HCT116 (cell line): Measurements from ENCODE around the gene MAP4. TPM values are rescaled to one million over a fixed set of nuclear protein-coding genes. Genes with fewer than 3 reads are reported as not detected.

Source experiments
- ATAC-seq: fragments of 200-7000 bp; cut with Tn5 transposase; 2 replicates; pipeline ENCODE4 v1.9.1; 2020; ENCODE audit warnings: mild to moderate bottlenecking, moderate library complexity
- BruUV-seq: library from RNA; stranded (reverse); fragments of 400-500 nt; replicated peaks from 2 replicates; lab custom pipeline; 2021; lab: Mats Ljungman, UMichigan
- CTCF ChIA-PET: fragments of 300-600 bp; sonication (Branson Sonifier 250); formaldehyde crosslinking; loops from one replicate; lab custom pipeline; 2021; ENCODE audit warnings: antibody characterized with exemption; lab: Charles Lee
- POLR2A ChIA-PET: fragments of 300-600, 350-600 bp; sonication (Branson Sonifier 250); formaldehyde crosslinking; loops from one replicate; lab custom pipeline; 2021; ENCODE audit warnings: antibody characterized with exemption; lab: Charles Lee
- RAD21 ChIA-PET, 2 experiments: fragments of 300-600 bp; sonication (Branson Sonifier 250); formaldehyde crosslinking; loops; one replicate each; lab custom pipeline; 2023; ENCODE audit warnings: low total read pairs in 2 of 2; ENCODE audit not compliant: uncharacterized antibody in 2 of 2, unreplicated experiment in 2 of 2, low non-redundant PET in 1 of 2; lab: Charles Lee
- DNase-seq: peaks from one replicate; pipeline ENCODE4 v3.0.0-alpha.2; 2010; ENCODE audit warnings: low read depth, low spot score
- H2AFZ ChIP-seq: fragments of 200-600 bp; shearing (Covaris generic), sonication (generic); 2 replicates; pipeline ENCODE4 v1.6.1; 2017; ENCODE audit warnings: low read depth, mixed run types, mixed read lengths, antibody characterized with exemption, low read length; ENCODE audit not compliant: poor library complexity, severe bottlenecking
- H3K27ac ChIP-seq: 2 replicates; pipeline ENCODE4 v1.5.1; 2012; ENCODE audit warnings: low read depth, low read length
- H3K27me3 ChIP-seq: fragments of 200-600 bp; sonication (generic); 2 replicates; pipeline ENCODE4 v1.6.1; 2016; ENCODE audit warnings: mixed run types, low read length, mixed read lengths; ENCODE audit not compliant: insufficient read depth
- H3K36me3 ChIP-seq, 2 experiments: fragments of 200-500 bp in 1 of 2; fragments of 200-600 bp in 1 of 2; sonication (Bioruptor generic) in 1 of 2; sonication (generic) in 1 of 2; 2 replicates each; pipeline versions ENCODE4 v1.5.1 to v1.6.1; 2014 to 2016; ENCODE audit warnings: low read length in 2 of 2, inconsistent platforms in 1 of 2, mixed read lengths in 1 of 2, mixed run types in 1 of 2; ENCODE audit not compliant: insufficient read depth in 2 of 2, control insufficient read depth in 1 of 2
- H3K4me1 ChIP-seq, 2 experiments: fragments of 200-600 bp in 1 of 2; sonication (generic) in 1 of 2; 2 replicates each; pipeline versions ENCODE4 v1.5.1 to v1.6.1; 2012 to 2017; ENCODE audit warnings: low read length in 2 of 2, inconsistent platforms in 1 of 2, mild to moderate bottlenecking in 1 of 2, mixed read lengths in 1 of 2, mixed run types in 1 of 2, moderate library complexity in 1 of 2; ENCODE audit not compliant: insufficient read depth in 2 of 2, control insufficient read depth in 1 of 2
- H3K4me2 ChIP-seq: fragments of 200-600 bp; sonication (generic); 2 replicates; pipeline ENCODE4 v1.6.1; 2017; ENCODE audit warnings: mixed run types, low read length, mixed read lengths
- H3K4me3 ChIP-seq, 2 experiments: fragments of 200-600 bp in 1 of 2; sonication (generic) in 1 of 2; replicated peaks in 1 of 2; 2 replicates each; pipeline ENCODE4 v1.5.1; 2011 to 2016; ENCODE audit warnings: low read length in 2 of 2, control low read depth in 1 of 2, low read depth in 1 of 2, mild to moderate bottlenecking in 1 of 2, mixed read lengths in 1 of 2, mixed run types in 1 of 2
- H3K79me2 ChIP-seq: fragments of 200-600 bp; sonication (generic); 2 replicates; pipeline ENCODE4 v1.6.1; 2017; ENCODE audit warnings: mild to moderate bottlenecking, mixed run types, low read length, moderate library complexity, mixed read lengths; ENCODE audit not compliant: insufficient read depth
- H3K9ac ChIP-seq: fragments of 200-600 bp; sonication (generic); 2 replicates; pipeline ENCODE4 v1.6.1; 2016; ENCODE audit warnings: low read length, mixed read lengths
- H3K9me2 ChIP-seq: fragments of 200-600 bp; sonication (generic), shearing (Covaris generic); 2 replicates; pipeline ENCODE4 v1.6.1; 2017; ENCODE audit warnings: mixed run types, mild to moderate bottlenecking, moderate library complexity; ENCODE audit not compliant: insufficient read depth
- H3K9me3 ChIP-seq, 2 experiments: fragments of 200-500 bp in 1 of 2; fragments of 200-600 bp in 1 of 2; sonication (Bioruptor generic) in 1 of 2; sonication (generic) in 1 of 2; 2 replicates each; pipeline ENCODE4 v1.6.1; 2014 to 2017; ENCODE audit warnings: low read length in 2 of 2, mixed read lengths in 2 of 2, inconsistent platforms in 1 of 2, low read depth in 1 of 2, mild to moderate bottlenecking in 1 of 2, mixed run types in 1 of 2, moderate library complexity in 1 of 2; ENCODE audit not compliant: control insufficient read depth in 1 of 2, insufficient read depth in 1 of 2
- H4K20me1 ChIP-seq: fragments of 200-600 bp; sonication (generic), shearing (Covaris generic); 2 replicates; pipeline ENCODE4 v1.6.1; 2017; ENCODE audit warnings: mixed run types, mild to moderate bottlenecking, moderate library complexity; ENCODE audit not compliant: insufficient read depth
- CBX3 ChIP-seq: IDR thresholded peaks from 2 replicates; pipeline ENCODE4 v1.6.1; 2012; ENCODE audit warnings: low read depth
- CEBPB ChIP-seq: IDR thresholded peaks from 2 replicates; pipeline ENCODE4 v1.6.1; 2012; ENCODE audit warnings: low read depth
- EGR1 ChIP-seq: IDR thresholded peaks from 2 replicates; pipeline ENCODE4 v1.6.1; 2012; ENCODE audit warnings: low read depth
- EZH2 ChIP-seq: fragments of 200-600 bp; sonication (generic); IDR thresholded peaks from 2 replicates; pipeline ENCODE4 v1.6.1; 2017; ENCODE audit warnings: antibody characterized with exemption, mixed run types
- POLR2A ChIP-seq: IDR thresholded peaks from 2 replicates; pipeline ENCODE4 v1.7.0; 2011; ENCODE audit warnings: borderline replicate concordance; ENCODE audit not compliant: insufficient read depth, insufficient read length; ENCODE audit errors: extremely low read depth
- POLR2AphosphoS5 ChIP-seq: IDR thresholded peaks from 2 replicates; pipeline ENCODE4 v1.6.1; 2011; ENCODE audit warnings: mild to moderate bottlenecking, low read depth, low read length, moderate library complexity
- RAD21 ChIP-seq: IDR thresholded peaks from 2 replicates; pipeline ENCODE4 v1.6.1; 2012; ENCODE audit warnings: low read depth, mild to moderate bottlenecking
- TCF7L2 ChIP-seq: IDR thresholded peaks from 2 replicates; pipeline ENCODE4 v1.7.0; 2011; ENCODE audit warnings: borderline replicate concordance, inconsistent platforms; ENCODE audit not compliant: insufficient read depth, insufficient read length; ENCODE audit errors: extremely low read depth
- intact Hi-C: fragments of 100-400 bp; cut with micrococcal nuclease; formaldehyde crosslinking; loops from 2 replicates; pipeline ENCODE4 v1.10.0; 2022
- total RNA-seq: library from RNA; stranded (reverse); gene quantifications from one replicate; pipeline ENCODE4 v1.2.1, GENCODE V29; 2021; ENCODE audit not compliant: unreplicated experiment
- TF ChIP-seq, protein P1 (sequence below), 3 experiments: fragments of 200-600 bp in 1 of 3; sonication (generic) in 1 of 3; IDR thresholded peaks in 2 of 3; conservative IDR thresholded peaks in 1 of 3; 2 replicates each; pipeline ENCODE4 v1.5.1; 2012 to 2017; ENCODE audit warnings: low read depth in 2 of 3, low read length in 2 of 3, antibody characterized with exemption in 1 of 3, borderline replicate concordance in 1 of 3, control low read depth in 1 of 3, mild to moderate bottlenecking in 1 of 3, mixed read lengths in 1 of 3, mixed run types in 1 of 3, moderate library complexity in 1 of 3; ENCODE audit not compliant: insufficient read depth in 1 of 3
- TF ChIP-seq, protein P2 (sequence below): IDR thresholded peaks from 2 replicates; pipeline ENCODE4 v1.6.1; 2011; ENCODE audit warnings: mild to moderate bottlenecking, low read length, moderate library complexity; ENCODE audit not compliant: insufficient replicate concordance; ENCODE audit errors: extremely low read depth

Gene MAP4
- total RNA-seq, 1 experiment from 2014 or later: 200 TPM

DNA sequence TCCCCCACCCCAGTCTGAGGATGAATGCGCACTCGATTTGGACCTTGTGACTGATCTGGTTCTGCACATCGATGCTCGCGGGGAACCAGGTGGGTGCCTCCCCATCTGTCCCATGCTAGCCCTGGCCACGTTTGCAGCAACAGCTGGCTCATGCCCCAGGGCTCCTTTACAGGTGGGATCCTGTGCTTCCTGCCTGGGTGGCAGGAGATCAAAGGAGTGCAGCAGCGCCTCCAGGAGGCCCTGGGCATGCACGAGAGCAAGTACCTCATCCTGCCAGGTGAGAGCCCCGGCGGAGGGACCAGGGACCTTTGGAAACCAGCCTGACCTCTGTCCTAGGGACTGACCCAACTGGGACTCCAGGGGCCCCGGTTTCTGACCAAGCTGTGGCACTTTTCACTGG, 169.0 kb downstream of the MAP4 start:
- H3K9ac ChIP-seq: no peak overlapping the region
- TF ChIP-seq RAD21 (no peak), CEBPB (no peak), CBX3 (no peak), EZH2 (no peak), POLR2A (no peak), POLR2AphosphoS5 (no peak), TCF7L2 (peak; percentile 65), EGR1 (no peak)
- TF ChIP-seq, protein P1, sequence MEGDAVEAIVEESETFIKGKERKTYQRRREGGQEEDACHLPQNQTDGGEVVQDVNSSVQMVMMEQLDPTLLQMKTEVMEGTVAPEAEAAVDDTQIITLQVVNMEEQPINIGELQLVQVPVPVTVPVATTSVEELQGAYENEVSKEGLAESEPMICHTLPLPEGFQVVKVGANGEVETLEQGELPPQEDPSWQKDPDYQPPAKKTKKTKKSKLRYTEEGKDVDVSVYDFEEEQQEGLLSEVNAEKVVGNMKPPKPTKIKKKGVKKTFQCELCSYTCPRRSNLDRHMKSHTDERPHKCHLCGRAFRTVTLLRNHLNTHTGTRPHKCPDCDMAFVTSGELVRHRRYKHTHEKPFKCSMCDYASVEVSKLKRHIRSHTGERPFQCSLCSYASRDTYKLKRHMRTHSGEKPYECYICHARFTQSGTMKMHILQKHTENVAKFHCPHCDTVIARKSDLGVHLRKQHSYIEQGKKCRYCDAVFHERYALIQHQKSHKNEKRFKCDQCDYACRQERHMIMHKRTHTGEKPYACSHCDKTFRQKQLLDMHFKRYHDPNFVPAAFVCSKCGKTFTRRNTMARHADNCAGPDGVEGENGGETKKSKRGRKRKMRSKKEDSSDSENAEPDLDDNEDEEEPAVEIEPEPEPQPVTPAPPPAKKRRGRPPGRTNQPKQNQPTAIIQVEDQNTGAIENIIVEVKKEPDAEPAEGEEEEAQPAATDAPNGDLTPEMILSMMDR (IDR thresholded peaks at IDR 0.05 in 2 of 3, conservative IDR thresholded peaks at IDR 0.05 in 1 of 3; ENCODE audit: borderline replicate concordance in 1 of 3, insufficient read depth in 1 of 3, low read depth in 2 of 3, low read length in 2 of 3): 0 out of 6 replicates have a peak, but pooled peaks of 1 of the 3 experiments have one; percentile 12
- TF ChIP-seq, protein P2, sequence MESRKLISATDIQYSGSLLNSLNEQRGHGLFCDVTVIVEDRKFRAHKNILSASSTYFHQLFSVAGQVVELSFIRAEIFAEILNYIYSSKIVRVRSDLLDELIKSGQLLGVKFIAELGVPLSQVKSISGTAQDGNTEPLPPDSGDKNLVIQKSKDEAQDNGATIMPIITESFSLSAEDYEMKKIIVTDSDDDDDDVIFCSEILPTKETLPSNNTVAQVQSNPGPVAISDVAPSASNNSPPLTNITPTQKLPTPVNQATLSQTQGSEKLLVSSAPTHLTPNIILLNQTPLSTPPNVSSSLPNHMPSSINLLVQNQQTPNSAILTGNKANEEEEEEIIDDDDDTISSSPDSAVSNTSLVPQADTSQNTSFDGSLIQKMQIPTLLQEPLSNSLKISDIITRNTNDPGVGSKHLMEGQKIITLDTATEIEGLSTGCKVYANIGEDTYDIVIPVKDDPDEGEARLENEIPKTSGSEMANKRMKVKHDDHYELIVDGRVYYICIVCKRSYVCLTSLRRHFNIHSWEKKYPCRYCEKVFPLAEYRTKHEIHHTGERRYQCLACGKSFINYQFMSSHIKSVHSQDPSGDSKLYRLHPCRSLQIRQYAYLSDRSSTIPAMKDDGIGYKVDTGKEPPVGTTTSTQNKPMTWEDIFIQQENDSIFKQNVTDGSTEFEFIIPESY: no peak
- TF ChIP-seq, all 23 proteins: peak for 2
- Histone ChIP-seq H3K4me1 (no peaks in the 10 kb centered on the region), H3K4me2 (no peak overlapping the region), H4K20me1 (no peaks in the 10 kb centered on the region), H3K36me3 (peaks cover 39 to 75% of the 10 kb centered on the region in 2 experiments; a peak in 3 of 4 replicates), H3K27ac (no peak overlapping the region), H2AFZ (no peak overlapping the region), H3K79me2 (peaks cover 18% of the 10 kb centered on the region; the same call in 1 of the 2 replicates), H3K4me3 (no peak overlapping the region), H3K27me3 (no peaks in the 10 kb centered on the region), H3K9me3 (no peaks in the 10 kb centered on the region), H3K9me2 (no peaks in the 10 kb centered on the region)
- ChIA-PET RAD21 (no interaction called here), CTCF (no interaction called here), POLR2A (no interaction called here)
- ATAC-seq (no peak), DNase-seq (no peak)
- BruUV-seq: no TSS peak
- intact Hi-C loops: no loop called here
